NCI-H2171 (cell line): Measurements from ENCODE around the gene GH2.
"Not testable (repeated sequence)": the region's sequence is repeated elsewhere in the genome, so short reads cannot be mapped to it uniquely, and the experiment has no call there.

Source experiments
- DNase-seq: peaks from one replicate; lab custom pipeline; 2025; lab: John Stamatoyannopoulos, UW

The GH2 gene

GRCh38 chr17:63911041-63911635 is 29.4 kb upstream of the GH2 start, which contains the start of gene CSHL1:
Gene CSHL1 (minus strand): TSS chr17:63911258. CDS start chr17:63911196, 62 bp downstream.
- DNase-seq = no peak

- DNase-seq = no peak
These were observed 28.4 kb upstream of the GH2 start for GRCh38 chr17:63910096-63910495.

- not testable (repeated sequence) for DNase-seq
These were observed 27.8 kb upstream of the GH2 start for GRCh38 chr17:63909586-63909985.

GRCh38 chr17:63907161-63907778 is 25.5 kb upstream of the GH2 start:
- DNase-seq = not testable (repeated sequence)

GRCh38 chr17:63904796-63905195 is 23.1 kb upstream of the GH2 start:
- not testable (repeated sequence) for DNase-seq

- DNase-seq = not testable (repeated sequence)
These were observed 22.1 kb upstream of the GH2 start for GRCh38 chr17:63903787-63904201.

GRCh38 chr17:63901971-63902370 is 20.2 kb upstream of the GH2 start:
- peak; percentile 45 for DNase-seq

GRCh38 chr17:63898899-63899798 is 17.4 kb upstream of the GH2 start:
- DNase-seq = not testable (repeated sequence)

GRCh38 chr17:63896524-63897354 is 15.0 kb upstream of the GH2 start, which contains the start of gene CSH1:
Gene CSH1 (minus strand): TSS chr17:63896574. CDS start chr17:63896511, 63 bp downstream.
- DNase-seq = not testable (repeated sequence)

- DNase-seq = not testable (repeated sequence)
These were observed 13.1 kb upstream of the GH2 start for GRCh38 chr17:63894821-63895220.

GRCh38 chr17:63894021-63894420 is 12.3 kb upstream of the GH2 start:
- not testable (repeated sequence) for DNase-seq

- not testable (repeated sequence) for DNase-seq
These were observed 10.7 kb upstream of the GH2 start for GRCh38 chr17:63892316-63893037.

GRCh38 chr17:63889026-63889848 is 7.5 kb upstream of the GH2 start:
- peak; percentile 18 for DNase-seq

GRCh38 chr17:63885119-63885518 is 3.4 kb upstream of the GH2 start:
- not testable (repeated sequence) for DNase-seq

GRCh38 chr17:63882626-63883126 is 932 bp upstream of the GH2 start:
- not testable (repeated sequence) for DNase-seq

- DNase-seq = not testable (repeated sequence)
These were observed 407 bp downstream of the GH2 start for GRCh38 chr17:63881337-63881736.

GRCh38 chr17:63880706-63881105 is 1.0 kb downstream of the GH2 start:
- DNase-seq = no peak

- not testable (repeated sequence) for DNase-seq
These were observed 3.3 kb downstream of the GH2 start for GRCh38 chr17:63878413-63878812.

- not testable (repeated sequence) for DNase-seq
These were observed 7.1 kb downstream of the GH2 start for GRCh38 chr17:63874693-63875092.
